Glutamatergic neuron (in vitro differentiated cells): ENCODE results near the gene BSG. TPM values are rescaled to one million over a fixed set of nuclear protein-coding genes. Genes with fewer than 3 reads are reported as not detected.
"Not testable (repeated sequence)": the region's sequence is repeated elsewhere in the genome, so short reads cannot be mapped to it uniquely, and the experiment has no call there.

ENCODE experiments used
- DNase-seq: peaks from one replicate; pipeline ENCODE4 v3.0.0; 2022
- H3K27ac Mint-ChIP-seq: one replicate; pipeline ENCODE4 v1.8.0; 2020; ENCODE audit warnings: mild to moderate bottlenecking, mixed read lengths, inconsistent platforms; ENCODE audit not compliant: unreplicated experiment
- H3K27me3 Mint-ChIP-seq: one replicate; pipeline ENCODE4 v1.8.0; 2020; ENCODE audit warnings: mild to moderate bottlenecking, moderate library complexity, mixed read lengths, inconsistent platforms; ENCODE audit not compliant: unreplicated experiment
- H3K36me3 Mint-ChIP-seq: one replicate; pipeline ENCODE4 v1.8.0; 2020; ENCODE audit warnings: mild to moderate bottlenecking, mixed read lengths, inconsistent platforms; ENCODE audit not compliant: unreplicated experiment
- H3K4me1 Mint-ChIP-seq: one replicate; pipeline ENCODE4 v1.8.0; 2020; ENCODE audit warnings: mild to moderate bottlenecking, low read depth, mixed read lengths, inconsistent platforms; ENCODE audit not compliant: unreplicated experiment
- H3K4me3 Mint-ChIP-seq: one replicate; pipeline ENCODE4 v1.8.0; 2020; ENCODE audit warnings: mild to moderate bottlenecking, mixed read lengths, inconsistent platforms; ENCODE audit not compliant: unreplicated experiment
- H3K9me3 Mint-ChIP-seq: one replicate; pipeline ENCODE4 v1.8.0; 2020; ENCODE audit warnings: mild to moderate bottlenecking, moderate library complexity, mixed read lengths, inconsistent platforms; ENCODE audit not compliant: unreplicated experiment
- CTCF ChIP-seq: fragments of 200-600 bp; sonication (generic); IDR thresholded peaks from one replicate; pipeline ENCODE4 v1.5.0; 2021; ENCODE audit not compliant: partially characterized antibody, unreplicated experiment
- total RNA-seq: library from RNA; stranded (reverse); fragmentation: NEBNext Ultra II Directional; extraction: Animal tissue kit (Norgen Biotek cat#: 25700); gene quantifications from one replicate; pipeline ENCODE4 v1.2.1, GENCODE V29; 2021; ENCODE audit not compliant: unreplicated experiment

Gene BSG
- total RNA-seq, 1 donor from 2014 or later: 470 TPM

GRCh38 chr19:620166-620862 is 47.9 kb downstream of the BSG start:
- H3K9me3 Mint-ChIP-seq: peaks cover 4% of the 10 kb centered on the region
- H3K4me3 Mint-ChIP-seq: no peak overlapping the region
- H3K27me3 Mint-ChIP-seq: peaks cover 14% of the 10 kb centered on the region
- peaks cover under 1% of the 10 kb centered on the region for H3K4me1 Mint-ChIP-seq
- no peak for DNase-seq
- no peak overlapping the region for H3K27ac Mint-ChIP-seq
- peaks cover 1% of the 10 kb centered on the region for H3K36me3 Mint-ChIP-seq
- TF ChIP-seq CTCF: no peak

- not testable (repeated sequence) for DNase-seq, H3K36me3 Mint-ChIP-seq, H3K4me3 Mint-ChIP-seq, H3K9me3 Mint-ChIP-seq, H3K27ac Mint-ChIP-seq, H3K4me1 Mint-ChIP-seq
- peaks cover 10% of the 10 kb centered on the region for H3K27me3 Mint-ChIP-seq
Observed at GRCh38 chr19:621191-621590, 48.8 kb downstream of the BSG start.

- Mint-ChIP-seq H3K27ac (no peak overlapping the region), H3K9me3 (peaks cover 6% of the 10 kb centered on the region), H3K36me3 (peaks cover 5% of the 10 kb centered on the region), H3K4me1 (peaks cover 3% of the 10 kb centered on the region), H3K4me3 (no peak overlapping the region), H3K27me3 (peaks cover 10% of the 10 kb centered on the region)
- no peak for DNase-seq
- no peak for TF ChIP-seq CTCF
Observed at GRCh38 chr19:621819-622218, 49.4 kb downstream of the BSG start.

GRCh38 chr19:622666-623065 is 50.3 kb downstream of the BSG start:
- peaks cover 5% of the 10 kb centered on the region for H3K36me3 Mint-ChIP-seq
- no peak for TF ChIP-seq CTCF
- no peak overlapping the region for H3K27ac Mint-ChIP-seq
- H3K9me3 Mint-ChIP-seq: peaks cover 6% of the 10 kb centered on the region
- H3K4me1 Mint-ChIP-seq: peaks cover 3% of the 10 kb centered on the region
- H3K4me3 Mint-ChIP-seq: no peak overlapping the region
- H3K27me3 Mint-ChIP-seq: peaks cover 10% of the 10 kb centered on the region
- DNase-seq: no peak

- no peak overlapping the region for H3K4me3 Mint-ChIP-seq
- H3K27ac Mint-ChIP-seq: no peak overlapping the region
- no peak for TF ChIP-seq CTCF
- peaks cover 3% of the 10 kb centered on the region for H3K4me1 Mint-ChIP-seq
- H3K9me3 Mint-ChIP-seq: peaks cover 8% of the 10 kb centered on the region
- no peak for DNase-seq
- peaks cover 5% of the 10 kb centered on the region for H3K36me3 Mint-ChIP-seq
- H3K27me3 Mint-ChIP-seq: peaks cover 10% of the 10 kb centered on the region
Observed at GRCh38 chr19:623175-623916, 51.0 kb downstream of the BSG start.
